Tibial nerve (tissue), 4 donors: ENCODE measurements around the gene MAU2. TPM values are rescaled to one million over a fixed set of nuclear protein-coding genes. Genes with fewer than 3 reads are reported as not detected.

Experiments used
- DNase-seq, 2 donors: peaks; one replicate each; pipeline ENCODE4 v3.0.0-alpha.2; 2019; ENCODE audit warnings: low spot score in 2 of 2
- H3K27ac ChIP-seq, 4 donors: fragments of 200-600 bp; sonication (generic) in 3 of 4; one replicate each; pipeline ENCODE4 v1.5.1; 2017 to 2019; ENCODE audit warnings: mild to moderate bottlenecking in 1 of 4
- H3K27me3 ChIP-seq, 2 donors: fragments of 200-600 bp; sonication (generic) in 1 of 2; one replicate each; pipeline versions ENCODE4 v1.5.1 to v1.6.0; 2017 to 2019
- H3K36me3 ChIP-seq, 3 donors: fragments of 200-600 bp; sonication (generic); one replicate each; pipeline ENCODE4 v1.5.1; 2018 to 2019
- H3K4me1 ChIP-seq, 4 donors: fragments of 200-600 bp; sonication (generic) in 3 of 4; one replicate each; pipeline ENCODE4 v1.5.1; 2017 to 2019
- H3K4me3 ChIP-seq, 4 donors: fragments of 200-600 bp; sonication (generic) in 3 of 4; one replicate each; pipeline ENCODE4 v1.5.1; 2017 to 2019; ENCODE audit warnings: mild to moderate bottlenecking in 1 of 4, moderate library complexity in 1 of 4
- H3K9me3 ChIP-seq, 4 donors: fragments of 200-600 bp; sonication (generic) in 3 of 4; one replicate each; pipeline ENCODE4 v1.5.1; 2017 to 2019
- CTCF ChIP-seq, 5 experiments: fragments of 200-600 bp in 3 of 5; fragments of 450-650 bp in 2 of 5; sonication (generic) in 3 of 5; IDR thresholded peaks; one replicate each; pipeline ENCODE4 v1.5.1; 2016 to 2019; ENCODE audit warnings: antibody characterized with exemption in 5 of 5, mild to moderate bottlenecking in 3 of 5, moderate library complexity in 2 of 5
- EP300 ChIP-seq, 2 donors: sonication (generic); formaldehyde crosslinking; IDR thresholded peaks; one replicate each; pipeline ENCODE4 v1.6.1; 2017; ENCODE audit warnings: antibody characterized with exemption in 2 of 2, mild to moderate bottlenecking in 1 of 2
- POLR2A ChIP-seq, 2 donors: fragments of 450-650 bp; IDR thresholded peaks; one replicate each; pipeline ENCODE4 v1.6.1; 2017; ENCODE audit warnings: antibody characterized with exemption in 2 of 2, mild to moderate bottlenecking in 2 of 2, moderate library complexity in 2 of 2
- WGBS, 2 donors: methylation state at CpG; one replicate each; pipeline ENCODE4 v1.1.5; 2018; 5-methylcytosine and 5-hydroxymethylcytosine counted together
- total RNA-seq, 4 donors: library from RNA; depleted of rRNA; stranded (reverse); fragments of >200 nt; gene quantifications; one replicate each; pipeline ENCODE4 v1.1.0, GENCODE V29; 2016

The MAU2 gene
- total RNA-seq, 4 donors from 2014 or later = 56.8 to 108 (median 97.8) TPM

GRCh38 chr19:19338082-19338481 lies 17.5 kb downstream of the MAU2 start:
- Histone ChIP-seq H3K27ac (no peak overlapping the region), H3K27me3 (no peaks in the 10 kb centered on the region), H3K9me3 (no peaks in the 10 kb centered on the region), H3K36me3 (peaks cover 0 to 100% (median 29%) of the 10 kb centered on the region in 3 donors), H3K4me1 (no peaks in the 10 kb centered on the region), H3K4me3 (no peak overlapping the region)
- 78 to 86% methylated on average over 7 of the region's 7 CpGs for WGBS, 2 donors
- TF ChIP-seq CTCF (IDR thresholded peaks at IDR 0.05) = no peak
- TF ChIP-seq POLR2A (IDR thresholded peaks at IDR 0.05) = no peak
- TF ChIP-seq EP300 (IDR thresholded peaks at IDR 0.05) = no peak
- no peak for DNase-seq

GRCh38 chr19:19341026-19341425 lies 20.4 kb downstream of the MAU2 start:
- Histone ChIP-seq H3K36me3 (peaks cover 0 to 100% (median 51%) of the 10 kb centered on the region in 3 donors), H3K4me3 (no peak overlapping the region), H3K27ac (no peak overlapping the region), H3K4me1 (no peaks in the 10 kb centered on the region), H3K27me3 (no peaks in the 10 kb centered on the region), H3K9me3 (no peaks in the 10 kb centered on the region)
- TF ChIP-seq CTCF (IDR thresholded peaks at IDR 0.05) = no peak
- no peak for TF ChIP-seq POLR2A (IDR thresholded peaks at IDR 0.05)
- TF ChIP-seq EP300 (IDR thresholded peaks at IDR 0.05) = no peak
- no peak for DNase-seq
- WGBS, 2 donors = 92 to 97% methylated on average over 4 to 5 of the region's 11 CpGs

GRCh38 chr19:19342086-19343015 lies 21.7 kb downstream of the MAU2 start:
- Histone ChIP-seq H3K27me3 (no peaks in the 10 kb centered on the region), H3K4me1 (no peaks in the 10 kb centered on the region), H3K36me3 (peaks cover 0 to 100% (median 46%) of the 10 kb centered on the region in 3 donors), H3K27ac (no peak overlapping the region), H3K9me3 (no peaks in the 10 kb centered on the region), H3K4me3 (no peak overlapping the region)
- DNase-seq = no peak
- TF ChIP-seq POLR2A (IDR thresholded peaks at IDR 0.05) (no peak), CTCF (IDR thresholded peaks at IDR 0.05) (peak; percentile 60 to 73 (median 66)), EP300 (IDR thresholded peaks at IDR 0.05) (no peak)
- WGBS, 2 donors = 50 to 61% methylated on average over 16 to 23 of the region's 28 CpGs

GRCh38 chr19:19343016-19343362 lies 22.4 kb downstream of the MAU2 start:
- WGBS, 2 donors = 72 to 73% methylated on average over 5 to 7 of the region's 7 CpGs
- H3K27me3 ChIP-seq = no peaks in the 10 kb centered on the region
- no peak overlapping the region for H3K27ac ChIP-seq
- H3K4me3 ChIP-seq = no peak overlapping the region
- H3K36me3 ChIP-seq = peaks cover 0 to 100% (median 40%) of the 10 kb centered on the region in 3 donors
- no peak for TF ChIP-seq CTCF (IDR thresholded peaks at IDR 0.05)
- TF ChIP-seq EP300 (IDR thresholded peaks at IDR 0.05) = no peak
- TF ChIP-seq POLR2A (IDR thresholded peaks at IDR 0.05) = no peak
- H3K4me1 ChIP-seq = no peaks in the 10 kb centered on the region
- no peak for DNase-seq
- no peaks in the 10 kb centered on the region for H3K9me3 ChIP-seq

- no peaks in the 10 kb centered on the region for H3K4me1 ChIP-seq
- H3K36me3 ChIP-seq = peaks cover 4 to 100% (median 44%) of the 10 kb centered on the region in 3 donors
- no peak overlapping the region for H3K4me3 ChIP-seq
- WGBS, 2 donors = 95% methylated on average over 13 to 14 of the region's 14 CpGs
- no peak for TF ChIP-seq CTCF (IDR thresholded peaks at IDR 0.05)
- TF ChIP-seq POLR2A (IDR thresholded peaks at IDR 0.05) = no peak
- TF ChIP-seq EP300 (IDR thresholded peaks at IDR 0.05) = no peak
- H3K27me3 ChIP-seq = no peaks in the 10 kb centered on the region
- no peak overlapping the region for H3K27ac ChIP-seq
- no peaks in the 10 kb centered on the region for H3K9me3 ChIP-seq
- no peak for DNase-seq
These were observed 23.1 kb downstream of the MAU2 start for GRCh38 chr19:19343762-19344161.
